ENCODE results near the gene KIAA1958. TPM values are rescaled to one million over a fixed set of nuclear protein-coding genes. Genes with fewer than 3 reads are reported as not detected.

Gene KIAA1958
- total RNA-seq, 3 donors from 2014 or later: 2.9 to 16.5 (median 11.8) TPM

DNA sequence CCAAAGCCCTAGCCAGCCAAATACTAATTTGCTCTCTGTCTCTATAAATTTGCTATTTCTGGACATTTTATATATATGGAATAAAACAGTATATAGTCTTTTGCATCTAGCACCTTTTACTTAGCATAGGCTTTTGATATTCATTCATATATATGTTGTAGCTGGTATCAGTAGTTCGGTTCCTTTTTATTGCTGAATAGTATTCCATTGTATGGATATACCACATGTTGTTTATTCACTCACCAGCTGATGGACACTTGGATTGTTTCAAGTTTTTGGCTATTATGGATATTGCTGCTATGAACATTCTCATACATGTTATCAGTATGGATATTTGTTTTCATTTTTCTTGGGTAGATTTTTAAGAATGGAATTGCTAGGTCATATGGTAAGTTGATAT lies 23.8 kb upstream of the KIAA1958 start:
- DNase-seq (ENCODE audit: low spot score in 2 of 2): no peak
- H3K27me3 ChIP-seq: no peaks in the 10 kb centered on the region
- no peak for TF ChIP-seq POLR2AphosphoS5 (IDR thresholded peaks at IDR 0.05)
- no peak for TF ChIP-seq POLR2A (IDR thresholded peaks at IDR 0.05)
- no peak for TF ChIP-seq CTCF (IDR thresholded peaks at IDR 0.05)
- peaks cover 0 to 4% of the 10 kb centered on the region in 2 donors for H3K9me3 ChIP-seq
- no peaks in the 10 kb centered on the region for H3K36me3 ChIP-seq
- H3K4me3 ChIP-seq: no peak overlapping the region
- intact Hi-C loops (cut with DNase I; ENCODE audit: low total_unique reads): no loop called here
- H3K27ac ChIP-seq: no peak overlapping the region
- no peaks in the 10 kb centered on the region for H3K4me1 ChIP-seq

DNA sequence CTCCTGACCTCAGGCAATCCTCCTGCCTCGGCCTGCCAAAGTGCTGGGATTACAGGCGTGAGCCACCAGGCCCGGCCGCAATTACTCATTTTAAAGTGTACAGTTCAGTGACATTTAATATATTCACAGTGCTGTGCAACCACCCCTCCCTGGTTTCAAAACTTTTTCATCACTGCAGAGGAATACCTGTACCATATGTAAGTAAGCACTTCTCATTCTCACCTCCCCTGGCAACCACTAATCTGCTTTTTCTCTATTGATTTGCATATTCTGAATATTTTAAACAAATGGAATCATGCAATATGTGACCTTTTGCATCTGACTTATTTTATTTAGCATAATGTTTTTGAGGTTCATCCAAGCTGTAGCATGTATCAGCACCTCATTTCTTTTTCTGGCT lies 21.3 kb upstream of the KIAA1958 start:
- TF ChIP-seq CTCF (IDR thresholded peaks at IDR 0.05) (no peak), POLR2AphosphoS5 (IDR thresholded peaks at IDR 0.05) (no peak), POLR2A (IDR thresholded peaks at IDR 0.05) (no peak)
- H3K4me3 ChIP-seq: no peak overlapping the region
- no peaks in the 10 kb centered on the region for H3K36me3 ChIP-seq
- H3K27ac ChIP-seq: no peak overlapping the region
- H3K27me3 ChIP-seq: no peaks in the 10 kb centered on the region
- H3K4me1 ChIP-seq: no peaks in the 10 kb centered on the region
- intact Hi-C loops (cut with DNase I; ENCODE audit: low total_unique reads): no loop called here
- peaks cover 0 to 4% of the 10 kb centered on the region in 2 donors for H3K9me3 ChIP-seq
- DNase-seq (ENCODE audit: low spot score in 2 of 2): no peak

DNA sequence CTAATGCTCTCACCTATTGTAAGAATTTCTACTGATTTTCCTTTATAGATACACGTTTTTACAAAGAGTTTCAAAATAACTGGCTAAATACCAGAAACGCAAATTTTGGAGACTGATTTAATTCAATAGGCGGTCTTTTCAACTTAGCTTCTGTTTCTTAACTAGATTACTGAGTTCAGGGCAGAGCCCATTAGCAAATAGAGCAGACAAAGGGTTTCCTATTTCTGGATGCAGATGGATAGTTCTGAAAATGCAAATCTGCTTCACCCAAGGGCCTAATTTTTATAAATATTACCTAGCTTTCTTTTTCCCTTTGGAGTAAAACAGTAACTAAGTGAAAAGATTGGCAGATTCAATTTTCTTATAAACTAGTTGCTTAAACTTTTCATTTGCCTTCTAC lies 13.6 kb upstream of the KIAA1958 start:
- intact Hi-C loops (cut with DNase I; ENCODE audit: low total_unique reads): no loop called here
- Histone ChIP-seq H3K27me3 (no peaks in the 10 kb centered on the region), H3K36me3 (no peaks in the 10 kb centered on the region)

GRCh38 chr9:112473986-112474385 lies 12.6 kb upstream of the KIAA1958 start:
- Histone ChIP-seq H3K36me3 (no peaks in the 10 kb centered on the region), H3K4me3 (no peak overlapping the region), H3K9me3 (peaks cover 0 to 18% of the 10 kb centered on the region in 2 donors), H3K27me3 (no peaks in the 10 kb centered on the region), H3K27ac (no peak overlapping the region), H3K4me1 (no peaks in the 10 kb centered on the region)
- intact Hi-C loops (cut with DNase I; ENCODE audit: low total_unique reads): no loop called here
- no peak for TF ChIP-seq POLR2AphosphoS5 (IDR thresholded peaks at IDR 0.05)
- TF ChIP-seq CTCF (IDR thresholded peaks at IDR 0.05): no peak
- TF ChIP-seq POLR2A (IDR thresholded peaks at IDR 0.05): no peak
- no peak for DNase-seq (ENCODE audit: low spot score in 2 of 2)

More for the DNA sequence above, 13.6 kb upstream of the KIAA1958 start:
- no peak overlapping the region for H3K4me3 ChIP-seq
- peaks cover 0 to 12% of the 10 kb centered on the region in 2 donors for H3K9me3 ChIP-seq
- no peak for TF ChIP-seq POLR2A (IDR thresholded peaks at IDR 0.05)
- TF ChIP-seq POLR2AphosphoS5 (IDR thresholded peaks at IDR 0.05): no peak
- no peak for TF ChIP-seq CTCF (IDR thresholded peaks at IDR 0.05)
- DNase-seq (ENCODE audit: low spot score in 2 of 2): no peak
- no peaks in the 10 kb centered on the region for H3K4me1 ChIP-seq
- no peak overlapping the region for H3K27ac ChIP-seq

- TF ChIP-seq POLR2AphosphoS5 (IDR thresholded peaks at IDR 0.05) (no peak), POLR2A (IDR thresholded peaks at IDR 0.05) (no peak), CTCF (IDR thresholded peaks at IDR 0.05) (no peak)
- Histone ChIP-seq H3K4me3 (no peak overlapping the region), H3K36me3 (no peaks in the 10 kb centered on the region), H3K27me3 (no peaks in the 10 kb centered on the region), H3K4me1 (no peaks in the 10 kb centered on the region), H3K27ac (no peak overlapping the region), H3K9me3 (peaks cover 0 to 18% of the 10 kb centered on the region in 2 donors)
- intact Hi-C loops (cut with DNase I; ENCODE audit: low total_unique reads): no loop called here
- no peak for DNase-seq (ENCODE audit: low spot score in 2 of 2)
Observed at GRCh38 chr9:112475318-112475717, 11.3 kb upstream of the KIAA1958 start.

Data from breast epithelium (tissue), 4 donors.